HEK293 (cell line): ENCODE measurements around the gene CCDC85B.

Experiments used
- CTCF ChIA-PET: fragments of 350-600 bp; formaldehyde crosslinking; extraction: SDS; loops from one replicate; lab custom pipeline; 2021; ENCODE audit warnings: antibody characterized with exemption; lab: Yijun Ruan, JAX
- POLR2A ChIA-PET: fragments of 300-600 bp; formaldehyde crosslinking; extraction: SDS; loops from one replicate; lab custom pipeline; 2020; ENCODE audit warnings: antibody characterized with exemption, inconsistent platforms; lab: Yijun Ruan, JAX
- H3K27ac ChIP-seq: fragments of 200-500 bp; sonication (Bioruptor generic); 2 replicates; pipeline ENCODE4 v1.5.1; 2014; ENCODE audit warnings: low read depth, low read length, control low read depth, inconsistent platforms; ENCODE audit errors: extremely low read depth
- H3K36me3 ChIP-seq, 2 experiments: fragments of 200-500 bp in 1 of 2; sonication (Bioruptor generic) in 1 of 2; 1 replicate in 1 of 2; 2 replicates in 1 of 2; pipeline ENCODE4 v1.5.1; 2014 to 2017; ENCODE audit warnings: inconsistent platforms in 2 of 2, low read length in 2 of 2; ENCODE audit not compliant: control insufficient read depth in 2 of 2, insufficient read depth in 1 of 2
- H3K4me1 ChIP-seq: fragments of 200-500 bp; sonication (Bioruptor generic); 2 replicates; pipeline ENCODE4 v1.5.1; 2014; ENCODE audit warnings: mild to moderate bottlenecking, low read length, inconsistent platforms; ENCODE audit not compliant: control insufficient read depth, insufficient read depth
- H3K4me3 ChIP-seq: 2 replicates; pipeline ENCODE4 v1.5.1; 2011; ENCODE audit warnings: low read depth, mild to moderate bottlenecking, control low read depth, low read length, moderate library complexity
- H3K9me3 ChIP-seq: fragments of 200-500 bp; sonication (Bioruptor generic); 2 replicates; pipeline ENCODE4 v1.5.1; 2014; ENCODE audit warnings: low read depth, low read length, inconsistent platforms; ENCODE audit not compliant: control insufficient read depth, insufficient read depth
- EGR2 ChIP-seq: fragments of 450-650 bp; formaldehyde crosslinking; IDR thresholded peaks from 2 replicates; pipeline ENCODE4 v1.5.1; 2016; ENCODE audit warnings: low read depth, missing biosample characterization, missing genetic modification characterization
- HIC1 ChIP-seq: fragments of 450-650 bp; formaldehyde crosslinking; IDR thresholded peaks from 2 replicates; pipeline ENCODE4 v1.5.1; 2016; ENCODE audit warnings: missing biosample characterization, missing genetic modification characterization
- ZBTB11 ChIP-seq: fragments of 450-650 bp; formaldehyde crosslinking; conservative IDR thresholded peaks from 2 replicates; pipeline ENCODE4 v1.5.1; 2016; ENCODE audit warnings: low read depth, missing biosample characterization, missing genetic modification characterization
- ZFHX2 ChIP-seq: fragments of 450-650 bp; formaldehyde crosslinking; conservative IDR thresholded peaks from 2 replicates; pipeline ENCODE4 v1.5.1; 2016; ENCODE audit warnings: missing biosample characterization, missing genetic modification characterization
- ZNF146 ChIP-seq: fragments of 450-650 bp; formaldehyde crosslinking; IDR thresholded peaks from 2 replicates; pipeline ENCODE4 v1.5.1; 2016; ENCODE audit warnings: missing biosample characterization, missing genetic modification characterization
- ZNF23 ChIP-seq: fragments of 450-650 bp; formaldehyde crosslinking; IDR thresholded peaks from 2 replicates; pipeline ENCODE4 v1.5.1; 2016; ENCODE audit warnings: missing biosample characterization, missing genetic modification characterization, borderline replicate concordance
- ZNF404 ChIP-seq: fragments of 450-650 bp; formaldehyde crosslinking; IDR thresholded peaks from 2 replicates; pipeline ENCODE4 v1.5.1; 2017; ENCODE audit warnings: missing biosample characterization, missing genetic modification characterization
- ZNF549 ChIP-seq: fragments of 450-650 bp; IDR thresholded peaks from 2 replicates; pipeline ENCODE4 v1.5.1; 2018; ENCODE audit warnings: missing biosample characterization, missing genetic modification characterization, mild to moderate bottlenecking, inconsistent platforms, moderate library complexity
- ZNF596 ChIP-seq: fragments of 450-650 bp; IDR thresholded peaks from 2 replicates; pipeline ENCODE4 v1.5.0; 2018; ENCODE audit warnings: missing biosample characterization, mild to moderate bottlenecking, missing genetic modification characterization, moderate library complexity
- ZNF624 ChIP-seq: fragments of 450-650 bp; formaldehyde crosslinking; IDR thresholded peaks from 2 replicates; pipeline ENCODE4 v1.5.1; 2017; ENCODE audit warnings: missing biosample characterization, missing genetic modification characterization
- ZNF645 ChIP-seq: fragments of 450-650 bp; formaldehyde crosslinking; IDR thresholded peaks from 2 replicates; pipeline ENCODE4; 2016; ENCODE audit warnings: missing biosample characterization, missing genetic modification characterization
- ZNF677 ChIP-seq: fragments of 450-650 bp; IDR thresholded peaks from 2 replicates; pipeline ENCODE4 v1.5.0; 2018; ENCODE audit warnings: missing biosample characterization, mild to moderate bottlenecking, missing genetic modification characterization, moderate library complexity
- TF ChIP-seq, protein P1 (sequence below): fragments of 450-650 bp; formaldehyde crosslinking; IDR thresholded peaks from 2 replicates; pipeline ENCODE4 v1.5.1; 2016; ENCODE audit warnings: missing biosample characterization, missing genetic modification characterization

The CCDC85B gene

GRCh38 chr11:65917077-65917433 lies 26.6 kb downstream of the CCDC85B start (continued):
- TF ChIP-seq, protein P1, sequence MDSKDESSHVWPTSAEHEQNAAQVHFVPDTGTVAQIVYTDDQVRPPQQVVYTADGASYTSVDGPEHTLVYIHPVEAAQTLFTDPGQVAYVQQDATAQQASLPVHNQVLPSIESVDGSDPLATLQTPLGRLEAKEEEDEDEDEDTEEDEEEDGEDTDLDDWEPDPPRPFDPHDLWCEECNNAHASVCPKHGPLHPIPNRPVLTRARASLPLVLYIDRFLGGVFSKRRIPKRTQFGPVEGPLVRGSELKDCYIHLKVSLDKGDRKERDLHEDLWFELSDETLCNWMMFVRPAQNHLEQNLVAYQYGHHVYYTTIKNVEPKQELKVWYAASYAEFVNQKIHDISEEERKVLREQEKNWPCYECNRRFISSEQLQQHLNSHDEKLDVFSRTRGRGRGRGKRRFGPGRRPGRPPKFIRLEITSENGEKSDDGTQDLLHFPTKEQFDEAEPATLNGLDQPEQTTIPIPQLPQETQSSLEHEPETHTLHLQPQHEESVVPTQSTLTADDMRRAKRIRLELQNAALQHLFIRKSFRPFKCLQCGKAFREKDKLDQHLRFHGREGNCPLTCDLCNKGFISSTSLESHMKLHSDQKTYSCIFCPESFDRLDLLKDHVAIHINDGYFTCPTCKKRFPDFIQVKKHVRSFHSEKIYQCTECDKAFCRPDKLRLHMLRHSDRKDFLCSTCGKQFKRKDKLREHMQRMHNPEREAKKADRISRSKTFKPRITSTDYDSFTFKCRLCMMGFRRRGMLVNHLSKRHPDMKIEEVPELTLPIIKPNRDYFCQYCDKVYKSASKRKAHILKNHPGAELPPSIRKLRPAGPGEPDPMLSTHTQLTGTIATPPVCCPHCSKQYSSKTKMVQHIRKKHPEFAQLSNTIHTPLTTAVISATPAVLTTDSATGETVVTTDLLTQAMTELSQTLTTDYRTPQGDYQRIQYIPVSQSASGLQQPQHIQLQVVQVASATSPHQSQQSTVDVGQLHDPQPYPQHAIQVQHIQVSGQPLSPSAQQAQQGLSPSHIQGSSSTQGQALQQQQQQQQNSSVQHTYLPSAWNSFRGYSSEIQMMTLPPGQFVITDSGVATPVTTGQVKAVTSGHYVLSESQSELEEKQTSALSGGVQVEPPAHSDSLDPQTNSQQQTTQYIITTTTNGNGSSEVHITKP (tag by site-specific recombination): no peak
- TF ChIP-seq ZNF404: no peak
- TF ChIP-seq ZNF596 (tag by site-specific recombination): no peak
- TF ChIP-seq ZNF146 (tag by site-specific recombination): no peak
- no peak for TF ChIP-seq ZNF645 (tag by site-specific recombination)
- TF ChIP-seq ZNF624 (tag by site-specific recombination): no peak
- TF ChIP-seq ZNF549 (tag by site-specific recombination): no peak
- no peak for TF ChIP-seq ZBTB11 (tag by site-specific recombination)
- TF ChIP-seq, all 188 proteins: peak for 0

- Histone ChIP-seq H3K4me3 (peak overlapping the region; percentile 63), H3K36me3 (peaks cover 0 to 10% of the 10 kb centered on the region in 2 experiments; a peak in 1 of 3 replicates), H3K27ac (no peak overlapping the region), H3K4me1 (no peaks in the 10 kb centered on the region; the same call in 1 of the 2 replicates), H3K9me3 (no peaks in the 10 kb centered on the region)
- CTCF ChIA-PET: interaction anchor here (0.5 to 1.2 kb wide), 10 partner anchors 27 to 324 kb away, joined by 3 to 6 read pairs (median 3); partner anchors contain the start of genes CCDC85B and MUS81
- peak; percentile 41; the same call in 1 of the 2 replicates for TF ChIP-seq EGR2 (tag by site-specific recombination)
- TF ChIP-seq ZNF23 (tag by site-specific recombination): no peak
- TF ChIP-seq, protein P1 (tag by site-specific recombination): 0 out of 2 replicates have a peak, but pooled peaks have one; percentile 16
- peak; percentile 78 for TF ChIP-seq HIC1 (tag by site-specific recombination)
- TF ChIP-seq ZNF677 (tag by site-specific recombination): no peak
- TF ChIP-seq ZFHX2 (tag by site-specific recombination): peak; percentile 18; the same call in 1 of the 2 replicates
- POLR2A ChIA-PET: interaction anchor here (1.3 to 2.3 kb wide), 4 partner anchors 27 to 302 kb away, joined by 3 to 12 read pairs (median 6); partner anchors contain the start of genes CCDC85B, FIBP and PCNX3
Measured at GRCh38 chr11:65917434-65918210, 27.1 kb downstream of the CCDC85B start.
